ENCODE results near the gene PRKCQ. TPM values are rescaled to one million over a fixed set of nuclear protein-coding genes. Genes with fewer than 3 reads are reported as not detected.
"Not testable (repeated sequence)": the region's sequence is repeated elsewhere in the genome, so short reads cannot be mapped to it uniquely, and the experiment has no call there.

Gene PRKCQ
- total RNA-seq, 1 donor from 2014 or later, result 2.1 TPM

GRCh38 chr10:6583447-6583846 is 3.4 kb upstream of the PRKCQ start:
- Histone ChIP-seq H3K4me1 (ENCODE audit: insufficient read depth, low read length) (no peaks in the 10 kb centered on the region), H2AFZ (ENCODE audit: low read depth, low read length) (no peak overlapping the region), H3K4me3 (ENCODE audit: insufficient read depth, low read depth, low read length) (no peak overlapping the region), H3K4me2 (ENCODE audit: low read length) (no peak overlapping the region), H3K9ac (ENCODE audit: low read length) (no peak overlapping the region), H3K79me2 (ENCODE audit: insufficient read depth, low read length) (no peaks in the 10 kb centered on the region), H3K36me3 (ENCODE audit: insufficient read depth, low read length) (no peaks in the 10 kb centered on the region), H3K9me3 (ENCODE audit: insufficient read depth, low read depth, low read length) (no peaks in the 10 kb centered on the region), H4K20me1 (ENCODE audit: insufficient read depth, low read length) (no peaks in the 10 kb centered on the region), H3K27ac (ENCODE audit: low read depth, low read length) (no peak overlapping the region), H3K27me3 (ENCODE audit: insufficient read depth, low read length) (peaks cover 7% of the 10 kb centered on the region)
- Mint-ChIP-seq H3K27ac (ENCODE audit: unreplicated experiment) (no peak overlapping the region), H3K27me3 (ENCODE audit: low read depth, unreplicated experiment) (peaks cover 8% of the 10 kb centered on the region), H3K4me3 (ENCODE audit: unreplicated experiment) (no peak overlapping the region), H3K4me1 (ENCODE audit: low read depth, unreplicated experiment) (peaks cover 5% of the 10 kb centered on the region), H3K9me3 (ENCODE audit: unreplicated experiment) (no peaks in the 10 kb centered on the region), H3K36me3 (ENCODE audit: low read depth, unreplicated experiment) (peaks cover 6% of the 10 kb centered on the region)
- TF ChIP-seq EZH2 (IDR thresholded peaks at IDR 0.05; ENCODE audit: insufficient read depth, low read length) (no peak), CTCF (IDR thresholded peaks at IDR 0.05; ENCODE audit: insufficient read depth, low read depth, low read length) (no peak)
- DNase-seq (ENCODE audit: low read depth), result no peak
- FAIRE-seq, result no peak

- not testable (repeated sequence) for H3K27ac ChIP-seq (ENCODE audit: low read depth, low read length); DNase-seq (ENCODE audit: low read depth); H3K79me2 ChIP-seq (ENCODE audit: insufficient read depth, low read length); H3K4me1 ChIP-seq (ENCODE audit: insufficient read depth, low read length); H3K4me1 Mint-ChIP-seq (ENCODE audit: low read depth, unreplicated experiment); H3K9me3 ChIP-seq (ENCODE audit: insufficient read depth, low read depth, low read length); H3K4me3 Mint-ChIP-seq (ENCODE audit: unreplicated experiment); H3K36me3 ChIP-seq (ENCODE audit: insufficient read depth, low read length); H3K36me3 Mint-ChIP-seq (ENCODE audit: low read depth, unreplicated experiment); H4K20me1 ChIP-seq (ENCODE audit: insufficient read depth, low read length); H2AFZ ChIP-seq (ENCODE audit: low read depth, low read length); H3K4me3 ChIP-seq (ENCODE audit: insufficient read depth, low read depth, low read length); H3K27ac Mint-ChIP-seq (ENCODE audit: unreplicated experiment); H3K4me2 ChIP-seq (ENCODE audit: low read length); H3K9ac ChIP-seq (ENCODE audit: low read length); H3K9me3 Mint-ChIP-seq (ENCODE audit: unreplicated experiment); FAIRE-seq
- H3K27me3 ChIP-seq (ENCODE audit: insufficient read depth, low read length), result peaks cover 12% of the 10 kb centered on the region
- peaks cover 14% of the 10 kb centered on the region for H3K27me3 Mint-ChIP-seq (ENCODE audit: low read depth, unreplicated experiment)
Observed at GRCh38 chr10:6582913-6583312, 2.8 kb upstream of the PRKCQ start.

GRCh38 chr10:6582298-6582697 is 2.2 kb upstream of the PRKCQ start:
- Mint-ChIP-seq H3K27ac (ENCODE audit: unreplicated experiment) (no peak overlapping the region), H3K36me3 (ENCODE audit: low read depth, unreplicated experiment) (peaks cover 6% of the 10 kb centered on the region), H3K9me3 (ENCODE audit: unreplicated experiment) (no peaks in the 10 kb centered on the region), H3K4me1 (ENCODE audit: low read depth, unreplicated experiment) (peaks cover 5% of the 10 kb centered on the region), H3K4me3 (ENCODE audit: unreplicated experiment) (no peak overlapping the region), H3K27me3 (ENCODE audit: low read depth, unreplicated experiment) (peaks cover 16% of the 10 kb centered on the region)
- Histone ChIP-seq H3K4me3 (ENCODE audit: insufficient read depth, low read depth, low read length) (no peak overlapping the region), H3K27me3 (ENCODE audit: insufficient read depth, low read length) (peaks cover 16% of the 10 kb centered on the region), H3K4me1 (ENCODE audit: insufficient read depth, low read length) (no peaks in the 10 kb centered on the region), H3K79me2 (ENCODE audit: insufficient read depth, low read length) (no peaks in the 10 kb centered on the region), H3K36me3 (ENCODE audit: insufficient read depth, low read length) (no peaks in the 10 kb centered on the region), H3K4me2 (ENCODE audit: low read length) (no peak overlapping the region), H3K9me3 (ENCODE audit: insufficient read depth, low read depth, low read length) (no peaks in the 10 kb centered on the region), H3K27ac (ENCODE audit: low read depth, low read length) (no peak overlapping the region), H4K20me1 (ENCODE audit: insufficient read depth, low read length) (no peaks in the 10 kb centered on the region), H2AFZ (ENCODE audit: low read depth, low read length) (no peak overlapping the region), H3K9ac (ENCODE audit: low read length) (no peak overlapping the region)
- DNase-seq (ENCODE audit: low read depth) (no peak), FAIRE-seq (no peak)
- TF ChIP-seq CTCF (IDR thresholded peaks at IDR 0.05; ENCODE audit: insufficient read depth, low read depth, low read length), result no peak
- TF ChIP-seq EZH2 (IDR thresholded peaks at IDR 0.05; ENCODE audit: insufficient read depth, low read length), result no peak
